ENCODE measurements around the gene KPNA1. TPM values are rescaled to one million over a fixed set of nuclear protein-coding genes. Genes with fewer than 3 reads are reported as not detected.
A peak's percentile ranks its signal among the peaks of the same experiment; 100 is the strongest.

The KPNA1 gene
- total RNA-seq, 1 donor from 2014 or later = 88.2 TPM

DNA sequence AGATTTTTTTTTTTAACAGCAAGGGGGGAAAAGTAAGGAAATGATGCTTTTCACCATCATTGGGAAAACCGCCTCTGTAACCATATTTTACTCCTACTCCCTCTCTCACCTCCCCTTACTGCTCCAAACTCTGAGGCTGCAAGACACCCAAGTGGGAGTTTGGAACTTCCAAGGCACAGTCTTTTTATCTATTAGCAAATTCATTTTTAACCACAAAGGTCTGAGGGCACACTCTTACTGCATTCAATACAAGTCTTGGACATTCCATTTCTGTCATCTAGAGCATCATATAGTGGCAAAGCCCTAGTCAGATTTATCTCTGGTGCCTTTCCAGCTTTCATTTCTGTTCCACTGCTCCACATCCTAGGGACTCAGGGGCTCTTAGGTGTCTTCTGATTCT, 117.5 kb downstream of the KPNA1 start:
- Mint-ChIP-seq H3K27me3 (ENCODE audit: insufficient read depth) (no peaks in the 10 kb centered on the region), H3K4me1 (ENCODE audit: low read depth) (peaks cover 37% of the 10 kb centered on the region), H3K27ac (peak overlapping the region; percentile 51), H3K36me3 (ENCODE audit: low read depth) (peaks cover 12% of the 10 kb centered on the region), H3K9me3 (no peaks in the 10 kb centered on the region), H3K4me3 (no peak overlapping the region)
- no peak for DNase-seq (ENCODE audit: low spot score)
- intact Hi-C loops (cut with micrococcal nuclease) = no loop called here

DNA sequence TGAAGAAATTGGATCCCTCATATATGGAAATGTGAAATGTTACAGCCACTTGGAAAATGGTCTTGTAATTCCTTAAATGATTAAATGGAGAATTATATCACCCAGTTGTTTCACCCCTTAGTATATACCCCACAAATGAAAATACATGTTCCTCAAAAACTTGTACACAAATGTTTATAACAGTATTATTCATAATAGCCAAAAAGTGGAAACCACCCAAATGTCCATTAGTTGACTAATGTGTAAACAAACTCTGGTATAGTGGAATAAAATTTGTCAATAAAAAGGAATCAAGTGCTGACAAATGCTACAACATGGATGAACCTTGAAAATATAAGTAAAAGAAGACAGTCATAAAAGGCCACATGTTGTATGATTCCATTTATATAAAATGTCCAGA, 118.2 kb downstream of the KPNA1 start:
- Mint-ChIP-seq H3K27ac (no peak overlapping the region), H3K9me3 (no peaks in the 10 kb centered on the region), H3K36me3 (ENCODE audit: low read depth) (peaks cover 12% of the 10 kb centered on the region), H3K4me3 (no peak overlapping the region), H3K4me1 (ENCODE audit: low read depth) (peaks cover 37% of the 10 kb centered on the region), H3K27me3 (ENCODE audit: insufficient read depth) (no peaks in the 10 kb centered on the region)
- intact Hi-C loops (cut with micrococcal nuclease) = no loop called here
- DNase-seq (ENCODE audit: low spot score) = no peak

DNA sequence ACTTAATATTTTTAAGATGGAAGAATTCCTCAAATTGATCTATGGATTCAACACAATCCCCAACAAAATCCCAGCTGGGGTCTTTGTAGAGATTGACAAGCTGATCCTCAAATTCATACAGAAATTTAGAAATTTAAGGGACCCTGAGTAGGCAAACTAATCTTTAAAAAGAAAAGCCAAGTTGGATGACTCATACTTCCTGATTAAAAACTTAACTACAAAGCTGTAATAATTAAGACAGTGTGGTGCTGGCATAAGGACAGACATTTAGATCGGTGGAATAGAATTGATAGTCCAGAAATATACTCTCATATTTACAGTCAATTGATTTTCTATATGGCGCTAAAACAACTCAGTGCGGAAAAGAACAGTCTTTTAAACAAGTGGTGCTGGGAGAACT, 119.2 kb downstream of the KPNA1 start:
- peaks cover 37% of the 10 kb centered on the region for H3K4me1 Mint-ChIP-seq (ENCODE audit: low read depth)
- intact Hi-C loops (cut with micrococcal nuclease) = loop anchor here (1.0 kb wide), 1 partner anchor 20 kb away; no protein-coding TSS in a partner anchor
- H3K9me3 Mint-ChIP-seq = no peaks in the 10 kb centered on the region
- no peak overlapping the region for H3K4me3 Mint-ChIP-seq
- H3K27ac Mint-ChIP-seq = no peak overlapping the region
- H3K36me3 Mint-ChIP-seq (ENCODE audit: low read depth) = peaks cover 12% of the 10 kb centered on the region
- no peak for DNase-seq (ENCODE audit: low spot score)
- no peaks in the 10 kb centered on the region for H3K27me3 Mint-ChIP-seq (ENCODE audit: insufficient read depth)

DNA sequence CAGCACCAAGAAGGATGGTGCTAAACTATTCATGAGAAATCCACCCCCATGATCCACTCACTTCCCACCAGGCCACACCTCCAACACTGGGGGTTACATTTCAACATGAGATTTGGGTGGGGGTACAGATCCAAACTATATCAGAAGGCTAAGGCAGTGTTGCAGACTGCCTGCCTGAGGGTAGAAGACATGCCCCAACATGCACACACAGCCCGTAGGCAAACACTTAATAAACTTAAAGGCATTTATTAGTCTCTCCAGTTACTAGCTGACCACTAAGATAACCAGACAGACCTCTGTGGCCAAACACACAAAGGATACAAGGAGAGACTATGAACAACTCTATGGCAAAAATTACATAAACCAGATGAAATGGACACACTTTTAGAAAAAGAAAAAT, 120.6 kb downstream of the KPNA1 start:
- intact Hi-C loops (cut with micrococcal nuclease) = no loop called here
- Mint-ChIP-seq H3K9me3 (no peaks in the 10 kb centered on the region), H3K27me3 (ENCODE audit: insufficient read depth) (no peaks in the 10 kb centered on the region), H3K4me1 (ENCODE audit: low read depth) (peaks cover 39% of the 10 kb centered on the region), H3K4me3 (no peak overlapping the region), H3K27ac (no peak overlapping the region), H3K36me3 (ENCODE audit: low read depth) (peaks cover 10% of the 10 kb centered on the region)
- no peak for DNase-seq (ENCODE audit: low spot score)

DNA sequence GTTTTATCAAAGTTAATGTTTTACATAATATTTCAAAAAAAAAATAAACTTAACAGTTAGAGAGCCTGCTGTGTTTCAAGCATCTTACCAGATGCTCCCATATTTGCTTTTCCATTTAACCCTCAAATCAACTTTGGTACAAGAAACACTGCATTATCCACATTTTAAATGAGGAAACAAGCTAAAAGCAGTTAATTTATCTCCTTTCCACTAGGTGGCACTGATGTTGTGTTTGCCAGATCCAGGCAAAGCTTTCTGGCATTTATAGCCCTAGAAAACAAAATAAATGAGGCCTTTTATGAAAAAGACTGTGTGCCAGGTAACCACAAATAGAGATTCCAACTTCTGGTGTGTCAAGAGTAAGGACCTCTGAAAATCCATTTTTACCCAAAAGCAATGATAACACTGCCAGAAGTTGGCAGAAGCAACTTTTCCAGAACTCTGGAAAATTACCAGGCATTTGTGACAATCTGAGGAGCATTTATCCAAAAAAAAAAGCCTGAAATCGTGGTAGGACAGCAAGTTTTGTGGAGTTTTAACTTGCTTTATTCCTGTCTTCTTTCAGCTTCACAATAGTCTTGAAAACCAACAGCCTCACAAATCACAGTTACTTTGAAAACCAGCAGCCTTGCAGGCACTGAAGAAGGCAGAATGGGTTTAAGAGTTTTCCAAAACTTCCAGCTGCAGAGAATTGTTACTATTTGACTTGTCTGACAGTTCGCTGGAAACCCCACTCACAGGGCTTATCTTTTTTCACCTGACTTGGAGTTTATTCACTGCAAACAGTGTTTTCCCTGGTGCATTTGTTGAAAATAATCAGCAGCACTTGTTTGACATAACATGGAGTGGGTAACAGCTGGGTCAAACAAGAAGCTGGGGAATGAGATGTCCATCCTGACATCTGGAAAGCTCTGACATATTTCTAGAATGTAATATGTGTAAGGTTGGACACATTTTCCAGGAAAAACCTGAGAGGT, 121.6 kb downstream of the KPNA1 start:
- Mint-ChIP-seq H3K36me3 (ENCODE audit: low read depth) (peaks cover 14% of the 10 kb centered on the region), H3K27me3 (ENCODE audit: insufficient read depth) (no peaks in the 10 kb centered on the region), H3K9me3 (no peaks in the 10 kb centered on the region), H3K27ac (no peak overlapping the region), H3K4me1 (ENCODE audit: low read depth) (peaks cover 46% of the 10 kb centered on the region), H3K4me3 (no peak overlapping the region)
- intact Hi-C loops (cut with micrococcal nuclease) = loop anchor here (1.0 kb wide), 3 partner anchors 140 to 286 kb away; no protein-coding TSS in a partner anchor
- no peak for DNase-seq (ENCODE audit: low spot score)

DNA sequence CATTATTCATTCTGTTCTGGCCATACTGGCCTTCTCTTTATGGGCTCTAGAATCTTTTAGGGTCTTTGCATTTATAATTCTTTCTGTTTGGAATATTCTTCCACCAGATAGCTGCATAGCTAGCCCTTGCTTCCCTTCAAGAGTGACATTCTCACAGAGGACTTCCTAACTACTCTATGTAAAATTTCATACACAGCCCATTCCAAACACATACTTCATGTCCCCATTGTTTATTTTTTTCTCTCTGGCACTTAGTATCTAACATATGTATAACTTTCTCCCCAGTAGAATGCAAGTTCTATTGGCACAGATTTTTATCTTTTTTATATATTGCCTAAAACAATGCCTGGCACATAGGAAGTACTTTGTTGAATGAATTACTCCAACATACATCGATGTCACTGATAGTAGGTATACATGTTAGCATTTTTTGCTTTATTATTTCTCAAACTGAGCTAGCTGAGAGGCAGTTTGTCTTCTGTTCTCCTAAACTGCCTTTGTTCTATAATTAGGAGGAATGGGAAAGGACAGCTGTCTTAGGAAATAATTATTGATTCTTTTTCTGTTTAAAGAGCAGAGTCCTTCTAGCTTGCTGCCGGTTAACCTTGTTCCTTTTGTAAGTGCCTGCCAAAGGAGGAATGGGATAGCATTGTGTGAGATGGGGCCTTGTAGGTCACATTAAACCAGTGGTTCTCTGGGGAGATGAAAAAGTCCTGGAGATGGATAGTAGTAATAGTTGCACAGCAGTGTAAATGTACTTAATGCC, 122.9 kb downstream of the KPNA1 start:
- Mint-ChIP-seq H3K36me3 (ENCODE audit: low read depth) (peaks cover 20% of the 10 kb centered on the region), H3K4me3 (no peak overlapping the region), H3K4me1 (ENCODE audit: low read depth) (peaks cover 53% of the 10 kb centered on the region), H3K27me3 (ENCODE audit: insufficient read depth) (no peaks in the 10 kb centered on the region), H3K27ac (no peak overlapping the region), H3K9me3 (no peaks in the 10 kb centered on the region)
- intact Hi-C loops (cut with micrococcal nuclease) = no loop called here
- DNase-seq (ENCODE audit: low spot score) = no peak

DNA sequence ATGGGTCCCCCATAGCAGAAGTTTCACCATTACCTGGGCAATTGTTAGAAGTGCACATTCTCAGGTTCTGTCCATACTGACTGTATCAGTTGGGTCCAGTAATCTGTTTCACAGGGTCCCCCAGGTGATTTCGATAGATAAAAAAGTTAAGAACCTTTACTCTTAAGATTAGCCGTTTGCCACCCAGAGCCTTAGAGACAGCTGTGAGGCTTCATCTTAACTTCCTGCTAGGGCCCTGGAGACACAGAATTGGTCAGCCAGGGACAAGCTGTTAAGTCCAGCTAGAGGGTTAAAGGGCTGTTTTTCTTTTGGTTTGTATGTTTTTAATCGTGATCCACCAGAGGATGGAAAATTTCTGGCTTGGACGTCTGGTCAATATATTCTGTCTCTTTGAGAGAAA, 124.1 kb downstream of the KPNA1 start:
- no peak overlapping the region for H3K27ac Mint-ChIP-seq
- no peak overlapping the region for H3K4me3 Mint-ChIP-seq
- H3K4me1 Mint-ChIP-seq (ENCODE audit: low read depth) = peaks cover 54% of the 10 kb centered on the region
- intact Hi-C loops (cut with micrococcal nuclease) = no loop called here
- no peak for DNase-seq (ENCODE audit: low spot score)
- H3K27me3 Mint-ChIP-seq (ENCODE audit: insufficient read depth) = no peaks in the 10 kb centered on the region
- no peaks in the 10 kb centered on the region for H3K9me3 Mint-ChIP-seq
- peaks cover 28% of the 10 kb centered on the region for H3K36me3 Mint-ChIP-seq (ENCODE audit: low read depth)

DNA sequence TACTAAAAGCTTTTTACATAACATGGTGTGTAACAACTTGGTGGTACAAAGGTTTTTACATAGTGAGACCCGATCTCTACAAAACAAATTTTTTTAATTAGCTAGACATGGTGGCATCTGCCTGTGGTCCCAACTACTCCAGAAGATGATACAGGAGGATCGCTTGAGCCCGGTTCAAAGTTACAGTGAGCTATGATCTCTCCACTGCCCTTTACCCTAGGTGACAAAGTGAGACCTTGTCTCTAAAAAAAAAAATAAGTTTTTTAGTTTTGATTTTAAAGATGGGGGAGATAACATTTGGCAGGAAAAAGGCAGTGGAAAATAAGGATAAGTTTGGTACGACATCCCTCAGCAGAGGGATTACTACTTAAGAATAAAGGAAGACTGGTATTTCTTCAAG, 124.8 kb downstream of the KPNA1 start:
- Mint-ChIP-seq H3K27ac (no peak overlapping the region), H3K9me3 (no peaks in the 10 kb centered on the region)
- intact Hi-C loops (cut with micrococcal nuclease) = loop anchor here (10.0 kb wide), 1 partner anchor 1645 kb away; the partner anchor contains the start of genes GTF2E1 and RABL3

DNA sequence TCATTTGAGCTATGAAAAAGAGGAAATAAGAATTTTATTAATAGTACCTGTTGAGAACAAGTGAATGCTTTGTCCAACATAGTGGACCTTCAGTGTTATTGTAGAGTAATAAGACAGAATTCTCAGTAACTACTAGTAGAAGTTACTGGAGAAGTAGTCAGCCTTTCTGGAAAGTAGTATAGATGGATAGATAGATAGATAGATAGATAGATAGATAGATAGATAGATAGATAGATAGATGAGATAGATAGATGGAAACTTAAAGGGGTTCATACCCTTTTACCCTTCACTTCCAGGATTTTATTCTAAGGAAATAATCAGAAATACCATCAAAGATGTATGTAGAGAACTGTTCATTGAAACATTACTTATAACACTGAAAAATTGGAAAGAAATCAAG, 125.5 kb downstream of the KPNA1 start:
- intact Hi-C loops (cut with micrococcal nuclease) = loop anchor here (10.0 kb wide), 1 partner anchor 1644 kb away; the partner anchor contains the start of genes GTF2E1 and RABL3
- H3K4me3 Mint-ChIP-seq = no peak overlapping the region

More for the DNA sequence above, 124.8 kb downstream of the KPNA1 start:
- Mint-ChIP-seq H3K4me3 (no peak overlapping the region), H3K4me1 (ENCODE audit: low read depth) (peaks cover 52% of the 10 kb centered on the region), H3K27me3 (ENCODE audit: insufficient read depth) (no peaks in the 10 kb centered on the region), H3K36me3 (ENCODE audit: low read depth) (peaks cover 23% of the 10 kb centered on the region)
- DNase-seq (ENCODE audit: low spot score) = no peak

DNA sequence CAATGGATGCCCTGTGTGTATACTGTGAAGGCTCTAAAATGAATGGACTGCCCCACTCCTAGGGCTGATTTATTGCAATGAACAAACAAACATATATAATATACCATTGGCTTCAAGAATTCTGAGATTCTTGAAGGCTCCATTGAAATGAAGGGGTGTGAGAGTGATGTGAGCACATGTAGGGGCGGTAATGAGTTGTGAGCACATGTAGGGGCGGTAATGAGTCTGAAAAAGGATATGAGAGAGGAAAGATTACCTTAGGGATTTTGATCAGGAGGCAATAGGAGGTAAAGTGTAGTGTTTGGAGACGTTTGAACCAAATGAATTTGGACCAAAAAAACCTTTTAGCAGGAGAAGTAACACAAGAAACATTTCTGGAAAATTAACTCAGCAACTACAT, 127.0 kb downstream of the KPNA1 start:
- no peaks in the 10 kb centered on the region for H3K9me3 Mint-ChIP-seq
- H3K27ac Mint-ChIP-seq = no peak overlapping the region
- no peak for DNase-seq (ENCODE audit: low spot score)
- H3K27me3 Mint-ChIP-seq (ENCODE audit: insufficient read depth) = no peaks in the 10 kb centered on the region
- peaks cover 48% of the 10 kb centered on the region for H3K4me1 Mint-ChIP-seq (ENCODE audit: low read depth)
- peaks cover 19% of the 10 kb centered on the region for H3K36me3 Mint-ChIP-seq (ENCODE audit: low read depth)
- intact Hi-C loops (cut with micrococcal nuclease) = loop anchor here (10.0 kb wide), 1 partner anchor 1643 kb away; the partner anchor contains the start of genes GTF2E1 and RABL3
- H3K4me3 Mint-ChIP-seq = no peak overlapping the region

More for the DNA sequence above, 125.5 kb downstream of the KPNA1 start:
- H3K27ac Mint-ChIP-seq = no peak overlapping the region
- H3K36me3 Mint-ChIP-seq (ENCODE audit: low read depth) = peaks cover 22% of the 10 kb centered on the region
- H3K9me3 Mint-ChIP-seq = no peaks in the 10 kb centered on the region
- DNase-seq (ENCODE audit: low spot score) = no peak
- H3K4me1 Mint-ChIP-seq (ENCODE audit: low read depth) = peaks cover 51% of the 10 kb centered on the region
- no peaks in the 10 kb centered on the region for H3K27me3 Mint-ChIP-seq (ENCODE audit: insufficient read depth)

DNA sequence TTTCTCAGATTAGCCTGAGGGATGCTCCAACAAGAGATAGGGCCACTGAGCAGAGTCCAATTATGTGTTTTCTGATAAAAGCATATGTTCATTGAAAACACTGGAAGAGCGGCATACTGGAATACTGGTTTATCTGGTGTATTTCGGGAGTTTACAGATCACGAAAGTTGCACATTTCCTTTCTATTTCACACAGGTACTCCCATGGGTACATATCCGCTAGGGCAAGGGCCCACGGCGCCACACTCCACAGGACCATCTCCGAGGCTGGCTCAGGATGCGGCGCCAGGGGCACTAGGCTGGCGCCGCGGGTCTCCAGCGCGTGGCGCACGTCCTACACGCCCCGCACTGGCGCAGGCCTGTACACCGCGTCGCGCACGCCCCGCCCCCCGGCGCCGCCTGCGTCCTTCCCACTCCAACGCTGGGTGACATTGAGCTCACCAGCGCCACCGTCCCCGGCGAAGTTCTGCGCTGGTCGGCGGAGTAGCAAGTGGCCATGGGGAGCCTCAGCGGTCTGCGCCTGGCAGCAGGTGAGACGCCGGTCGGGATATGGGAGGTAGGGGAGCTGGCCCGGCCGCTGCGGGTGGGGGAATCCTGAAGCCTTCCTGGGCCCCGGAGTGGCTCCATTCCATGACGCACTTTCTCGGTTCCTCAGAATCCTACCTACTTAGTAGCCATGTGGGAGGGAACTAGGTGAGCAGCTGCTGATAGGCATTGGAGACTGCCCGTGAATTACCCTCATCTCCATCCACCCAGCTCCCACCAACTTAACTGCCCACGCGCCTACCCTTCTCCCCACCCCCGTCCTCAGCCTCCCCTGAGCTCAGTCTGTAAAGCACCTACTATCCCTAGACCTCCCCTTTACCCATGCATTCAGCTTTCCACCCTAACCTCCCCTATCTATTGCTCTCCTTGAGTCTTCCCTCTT, 130.7 kb downstream of the KPNA1 start, which contains the start of gene FAM162A:
Gene FAM162A (plus strand): TSS at position 412 of the 927 bp plus-strand sequence. CDS start 84 bp downstream, at position 496.
- no peaks in the 10 kb centered on the region for H3K27me3 Mint-ChIP-seq (ENCODE audit: insufficient read depth)
- H3K9me3 Mint-ChIP-seq = no peaks in the 10 kb centered on the region
- peaks cover 81% of the 10 kb centered on the region for H3K4me1 Mint-ChIP-seq (ENCODE audit: low read depth)
- peak within 1 kb of the TSS; percentile 90 for H3K27ac Mint-ChIP-seq
- peak; percentile 93 for DNase-seq (ENCODE audit: low spot score)
- H3K36me3 Mint-ChIP-seq (ENCODE audit: low read depth) = peaks cover 23% of the 10 kb centered on the region
- peak within 1 kb of the TSS; percentile 96 for H3K4me3 Mint-ChIP-seq
- intact Hi-C loops (cut with micrococcal nuclease) = loop anchor here (1.0 to 10.0 kb wide), 13 partner anchors 19 to 1639 kb away; partner anchors contain the start of genes EAF2, GOLGB1, GTF2E1 and IQCB1
